HG02623 (cell line): ENCODE measurements around the gene DEPDC7.
"Not testable (repeated sequence)": the region's sequence is repeated elsewhere in the genome, so short reads cannot be mapped to it uniquely, and the experiment has no call there.

Experiments used
- ATAC-seq: cut with Tn5 transposase; IDR thresholded peaks from one replicate; pipeline ENCODE4 v1.9.1; 2021; ENCODE audit warnings: moderate library complexity; ENCODE audit not compliant: unreplicated experiment

DEPDC7 gene

DNA sequence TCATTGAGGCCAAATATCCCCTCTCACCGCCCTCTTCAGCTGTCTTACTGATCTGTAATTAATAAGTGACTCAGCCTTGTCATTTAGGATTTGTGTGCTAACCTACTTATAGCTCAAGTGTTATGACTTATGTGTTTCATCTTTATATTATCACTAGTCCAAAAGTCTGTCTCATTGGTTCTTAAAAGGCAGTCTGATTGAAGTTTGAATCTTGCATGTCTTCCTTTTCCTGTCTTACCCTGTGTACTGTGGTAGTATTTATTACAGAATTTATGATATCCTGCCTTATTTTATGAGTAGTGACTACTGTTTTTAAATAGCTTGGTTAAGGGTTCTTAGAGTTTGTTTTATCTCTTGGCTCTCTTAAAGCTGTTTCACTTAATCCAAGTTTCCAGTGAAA is 6.3 kb downstream of the DEPDC7 start:
- ATAC-seq, result no peak

DNA sequence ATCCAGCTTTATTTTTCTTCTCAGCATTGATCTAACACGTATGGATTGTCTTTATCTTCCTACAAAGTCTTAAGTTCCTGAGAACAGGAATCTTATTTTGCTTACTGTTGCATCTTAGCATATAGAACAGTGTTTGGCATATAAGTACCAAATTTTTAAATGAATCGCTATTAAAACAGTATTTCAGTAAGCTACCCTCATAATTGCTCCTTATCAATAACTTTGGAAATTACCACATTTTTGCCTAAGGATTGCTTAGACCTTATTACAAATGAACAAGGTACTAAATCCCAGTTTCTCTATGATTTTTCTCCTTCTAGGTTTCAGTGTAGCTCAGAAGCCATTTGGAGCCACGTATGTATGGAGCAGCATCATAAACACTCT is 9.7 kb downstream of the DEPDC7 start:
- ATAC-seq, result no peak

DNA sequence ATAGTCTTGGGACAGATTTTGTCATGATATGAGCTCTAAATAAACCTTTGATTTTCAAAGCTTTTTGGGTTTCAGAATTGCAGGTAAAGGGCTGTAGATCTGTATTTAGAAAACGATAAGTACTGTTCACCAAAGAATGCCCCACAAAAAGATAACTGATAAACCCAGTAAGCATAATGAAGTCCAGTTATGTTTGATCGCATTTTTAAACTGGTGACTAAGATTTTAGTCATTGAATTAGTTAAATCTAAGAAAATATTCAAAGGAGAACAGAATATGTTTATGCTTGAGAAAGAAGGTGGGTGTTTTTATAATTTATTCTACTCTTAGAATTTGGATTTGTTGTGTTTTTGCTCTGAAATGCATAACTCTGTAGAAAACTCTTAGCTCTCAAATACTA is 11.6 kb downstream of the DEPDC7 start:
- ATAC-seq, result no peak

DNA sequence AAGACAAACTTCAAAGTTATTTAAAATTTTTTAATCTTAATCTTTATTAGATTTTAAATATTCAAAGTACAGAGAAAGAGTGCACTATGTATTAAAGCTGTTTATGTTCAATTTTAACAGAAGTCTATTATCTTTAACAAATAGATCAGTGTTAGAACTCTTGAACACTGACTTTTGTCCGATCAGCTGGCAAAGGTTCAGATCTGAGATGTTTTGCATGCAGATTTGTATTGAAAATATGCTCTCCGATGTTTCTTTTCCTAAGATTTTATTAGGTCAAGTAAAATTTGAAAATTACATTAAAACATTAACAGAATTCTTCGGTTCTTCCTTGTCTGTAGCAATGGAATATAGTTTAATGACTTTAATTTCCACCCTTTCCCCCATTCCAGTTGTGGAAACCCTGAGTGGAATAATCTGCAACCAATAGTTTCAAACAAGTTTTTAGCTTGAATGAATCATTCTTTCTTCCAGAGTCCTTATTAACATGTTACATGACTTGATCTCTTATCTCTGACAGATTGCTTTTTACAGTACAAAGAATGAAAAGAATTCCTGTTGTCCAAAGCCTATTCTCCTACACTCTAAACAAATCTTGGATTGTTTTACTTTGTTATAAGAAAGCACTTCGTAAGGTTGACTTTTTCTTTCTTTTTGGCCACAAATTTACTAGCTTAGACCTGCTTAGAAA is 12.3 kb downstream of the DEPDC7 start:
- ATAC-seq, result no peak

DNA sequence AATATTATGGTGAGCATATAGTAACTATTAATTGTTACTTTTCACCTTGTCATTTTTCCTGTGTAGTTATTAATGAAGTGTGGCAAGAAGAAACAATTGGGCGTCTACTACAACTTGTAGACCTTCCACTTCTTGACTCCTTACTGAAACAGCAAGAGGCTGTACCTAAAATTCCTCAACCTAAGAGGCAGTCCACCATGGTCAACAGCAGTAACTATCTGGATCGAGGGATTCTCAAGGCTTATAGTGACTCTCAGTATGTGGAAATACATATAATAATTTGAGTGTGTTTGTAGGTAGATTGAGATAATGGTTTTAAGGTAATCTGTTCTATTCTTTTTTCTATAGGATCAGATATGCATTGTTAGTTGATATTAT is 12.8 kb downstream of the DEPDC7 start:
- ATAC-seq, result no peak

DNA sequence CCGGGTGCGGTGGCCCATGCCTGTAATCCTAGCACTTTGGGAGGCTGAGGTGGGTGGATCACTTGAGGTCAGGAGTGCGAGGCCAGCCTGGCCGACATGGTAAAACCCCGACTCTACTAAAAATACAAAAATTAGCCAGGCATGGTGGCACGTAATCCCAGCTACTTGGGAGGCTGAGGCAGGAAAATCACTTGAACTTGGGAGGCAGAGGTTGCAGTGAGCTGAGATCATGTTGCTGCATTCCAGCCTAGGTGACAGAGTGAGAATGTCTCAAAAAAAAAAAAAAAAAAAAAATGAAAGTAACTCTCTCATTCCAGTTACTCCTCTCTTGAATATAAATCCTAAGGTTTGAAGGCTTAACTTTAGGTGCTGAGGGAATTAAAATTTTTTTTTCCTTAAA is 13.5 kb downstream of the DEPDC7 start:
- not testable (repeated sequence) for ATAC-seq

DNA sequence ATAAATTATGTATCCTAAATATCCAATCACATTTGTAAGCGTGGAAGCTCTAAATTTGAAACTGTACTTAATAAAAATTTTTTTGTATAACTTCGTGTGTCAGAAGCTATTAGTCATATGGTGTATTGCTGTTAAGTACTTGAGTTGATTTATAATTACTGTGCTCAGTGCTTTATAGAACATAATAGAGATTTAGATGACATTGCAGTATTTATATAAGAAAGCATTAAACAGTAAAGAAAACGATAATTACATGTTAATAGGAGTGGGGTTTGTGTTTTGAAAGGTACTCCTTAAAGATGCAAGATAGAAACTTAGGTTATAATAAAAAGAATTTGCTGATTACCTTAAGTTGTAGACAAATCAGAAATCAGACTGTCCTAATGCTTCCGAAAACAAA is 17.8 kb downstream of the DEPDC7 start:
- no peak for ATAC-seq

DNA sequence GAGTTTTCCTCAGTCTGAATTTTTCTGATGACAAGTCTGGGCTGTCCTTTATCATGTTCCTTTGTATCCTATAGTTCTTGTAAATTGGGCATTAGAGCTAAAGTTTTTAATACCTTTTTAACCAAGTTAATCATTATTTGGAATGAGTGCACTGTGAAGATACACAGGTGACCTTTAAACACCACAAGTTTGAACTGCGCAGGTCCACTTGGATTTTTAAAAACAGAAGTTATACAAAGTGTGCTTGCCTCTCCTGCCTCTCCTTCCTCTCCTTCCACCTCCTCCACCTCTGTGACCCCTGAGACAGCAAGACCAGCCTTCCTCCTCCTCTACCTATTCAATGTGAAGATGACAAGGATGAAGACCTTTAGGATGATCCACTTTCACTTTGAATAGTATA is 19.3 kb downstream of the DEPDC7 start:
- ATAC-seq, result no peak

DNA sequence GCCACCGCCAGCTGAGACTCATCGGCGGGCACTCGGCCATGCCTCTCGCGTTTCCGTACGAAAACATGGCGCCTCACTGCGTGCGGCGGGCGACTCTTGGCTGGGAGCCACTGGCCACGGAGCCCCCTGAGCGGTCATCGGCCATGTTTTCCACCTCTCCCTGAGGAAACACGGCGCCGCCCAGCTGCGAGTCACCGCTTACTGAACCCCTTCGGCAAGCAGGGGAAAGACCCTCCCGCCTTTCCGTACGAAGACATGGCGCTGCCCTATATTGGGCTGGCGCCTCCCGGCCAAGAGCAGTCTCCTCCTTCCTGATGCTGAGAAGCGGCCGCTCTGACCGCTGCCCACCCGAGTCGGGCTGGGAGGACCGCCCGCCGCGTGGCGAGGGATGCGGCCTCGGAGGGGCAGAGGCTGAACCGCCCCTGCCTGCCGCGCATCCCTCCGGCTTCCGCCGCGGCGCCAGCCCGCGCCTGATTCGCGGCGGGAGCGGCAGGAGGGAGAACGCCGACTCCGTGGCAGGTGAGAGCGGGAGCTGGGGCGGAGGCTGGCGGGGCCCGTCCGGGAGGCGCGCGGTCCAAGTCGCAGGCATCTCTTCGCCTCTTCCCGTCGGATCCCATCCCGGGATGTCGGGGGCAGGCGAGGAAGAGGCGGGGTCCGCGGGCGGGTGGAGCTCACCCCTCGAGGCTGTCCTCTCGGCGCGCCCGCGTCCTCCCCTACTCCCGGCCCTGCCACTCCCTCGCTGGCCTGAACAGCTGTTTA is 23.8 kb downstream of the DEPDC7 start, which contains the start of gene TCP11L1:
TSS of gene TCP11L1 (plus strand) at position 299 of the 759 bp plus-strand sequence. CDS start 4,202 bp downstream, outside the sequence.
- peak; percentile 71 for ATAC-seq

DNA sequence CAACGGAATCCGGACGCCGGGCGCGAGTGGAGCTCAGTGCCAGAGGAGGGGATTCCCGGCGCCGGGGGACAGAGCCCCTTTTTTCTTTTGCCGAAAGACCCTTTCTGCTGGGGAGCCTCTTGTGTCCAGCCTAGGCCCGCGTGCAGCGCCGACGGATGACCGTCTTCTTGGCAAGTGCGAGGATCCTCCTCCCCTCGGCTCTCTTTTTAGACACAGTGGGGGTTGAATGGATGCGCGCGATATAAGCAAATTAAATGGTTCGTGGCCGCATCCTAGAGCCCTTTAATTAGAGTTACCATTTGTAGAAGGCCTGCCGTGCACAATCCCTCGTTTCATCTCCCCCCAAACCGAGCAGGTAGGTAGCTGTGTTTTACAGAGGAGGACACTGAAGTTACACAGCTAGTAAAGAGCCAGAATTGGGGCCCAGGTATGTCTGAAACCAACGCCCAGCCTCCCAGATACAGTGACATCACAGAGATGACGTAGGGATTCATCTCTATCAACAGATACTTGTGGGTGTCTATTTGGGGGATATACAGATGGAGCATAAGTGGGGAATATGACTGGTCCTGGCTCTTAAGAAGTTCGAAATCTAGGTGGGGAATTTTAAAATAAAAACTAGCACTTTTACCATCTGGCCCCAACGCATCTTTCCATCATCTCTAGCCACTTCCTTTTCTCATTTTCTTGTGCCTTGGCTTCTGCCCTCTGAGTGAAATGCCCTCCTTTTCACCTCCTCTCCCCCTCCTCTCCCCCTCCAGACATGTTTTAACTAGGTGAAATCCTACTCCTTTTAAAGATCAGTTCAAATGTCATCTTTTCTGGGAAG is 24.6 kb downstream of the DEPDC7 start:
- peak; percentile 24 for ATAC-seq

DNA sequence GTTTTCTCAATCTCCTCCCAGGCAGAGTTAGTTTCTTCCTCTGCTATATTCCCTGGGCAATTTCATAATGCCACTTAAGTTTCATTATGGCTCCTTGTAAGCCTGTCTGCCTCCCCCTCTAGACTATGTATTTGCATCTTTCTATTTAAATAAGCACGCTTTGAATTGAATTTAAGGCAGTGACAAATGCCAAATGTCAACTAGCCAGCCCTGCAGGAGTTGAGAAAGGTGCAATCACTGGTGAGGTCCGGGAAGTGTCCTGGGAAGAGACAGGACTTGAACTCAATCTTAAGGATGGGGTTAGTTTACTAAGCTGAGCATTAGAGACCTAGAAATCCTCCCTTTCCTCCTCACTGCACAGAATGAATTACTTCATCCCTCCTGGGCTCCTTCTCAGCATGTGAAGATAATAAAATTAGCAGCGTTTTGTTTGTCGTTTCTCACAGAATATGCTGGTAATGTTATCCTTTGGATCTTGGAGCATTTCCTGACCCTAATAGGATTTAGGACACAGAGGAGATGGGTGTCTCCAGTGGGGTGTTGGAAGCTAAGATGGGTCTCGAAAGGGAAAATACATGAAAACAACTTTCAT is 25.3 kb downstream of the DEPDC7 start:
- ATAC-seq, result peak; percentile 17

DNA sequence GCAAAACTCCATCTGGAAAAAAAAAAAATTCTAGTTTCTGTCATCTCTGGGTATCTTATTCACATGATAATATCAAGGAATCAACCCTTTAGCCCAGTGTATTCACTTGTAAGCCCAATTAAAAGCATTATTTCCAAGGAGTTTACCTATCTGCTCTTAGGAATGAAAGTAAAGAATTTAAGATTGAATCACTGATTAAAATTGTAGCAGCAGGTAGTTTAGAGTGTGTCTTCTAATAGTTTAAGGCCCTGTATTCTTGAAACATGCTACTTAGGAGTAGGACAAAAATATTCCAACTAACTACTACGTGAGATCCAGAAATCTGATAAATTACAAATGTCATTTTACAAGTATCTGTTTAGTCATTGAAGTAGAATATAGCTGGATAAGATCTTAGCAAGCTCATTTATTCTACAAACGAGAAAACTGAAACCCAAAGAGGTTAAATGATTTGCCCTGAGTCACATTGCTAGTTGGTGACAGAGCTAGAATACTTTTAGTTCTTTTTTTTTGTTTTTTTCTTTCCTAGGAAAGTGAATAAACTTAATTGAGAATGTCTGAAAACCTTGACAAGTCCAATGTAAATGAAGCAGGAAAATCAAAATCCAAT is 27.6 kb downstream of the DEPDC7 start:
- ATAC-seq, result no peak

DNA sequence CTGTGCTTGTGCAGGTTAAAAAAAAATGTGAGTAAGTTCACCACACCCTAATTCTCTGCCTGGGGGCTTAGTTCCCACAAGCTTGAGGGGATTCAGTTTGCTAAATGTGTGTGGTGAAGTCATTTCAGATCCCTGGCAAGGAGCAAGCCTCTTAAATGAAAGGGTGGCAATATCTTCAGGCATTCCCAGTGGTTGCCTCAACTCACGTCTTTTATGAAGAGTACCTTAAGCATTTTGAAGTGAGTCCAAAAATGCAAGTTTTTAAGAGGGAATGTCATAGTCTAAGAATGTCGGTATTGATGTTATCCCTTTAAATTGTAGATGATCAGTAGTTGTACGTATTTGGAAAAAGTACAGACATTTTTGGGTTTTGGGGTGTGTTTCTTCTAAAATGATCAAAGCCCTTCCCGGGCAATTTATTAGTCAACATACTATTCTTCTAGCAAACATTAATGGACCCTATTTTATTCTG is 28.6 kb downstream of the DEPDC7 start:
- ATAC-seq, result no peak

DNA sequence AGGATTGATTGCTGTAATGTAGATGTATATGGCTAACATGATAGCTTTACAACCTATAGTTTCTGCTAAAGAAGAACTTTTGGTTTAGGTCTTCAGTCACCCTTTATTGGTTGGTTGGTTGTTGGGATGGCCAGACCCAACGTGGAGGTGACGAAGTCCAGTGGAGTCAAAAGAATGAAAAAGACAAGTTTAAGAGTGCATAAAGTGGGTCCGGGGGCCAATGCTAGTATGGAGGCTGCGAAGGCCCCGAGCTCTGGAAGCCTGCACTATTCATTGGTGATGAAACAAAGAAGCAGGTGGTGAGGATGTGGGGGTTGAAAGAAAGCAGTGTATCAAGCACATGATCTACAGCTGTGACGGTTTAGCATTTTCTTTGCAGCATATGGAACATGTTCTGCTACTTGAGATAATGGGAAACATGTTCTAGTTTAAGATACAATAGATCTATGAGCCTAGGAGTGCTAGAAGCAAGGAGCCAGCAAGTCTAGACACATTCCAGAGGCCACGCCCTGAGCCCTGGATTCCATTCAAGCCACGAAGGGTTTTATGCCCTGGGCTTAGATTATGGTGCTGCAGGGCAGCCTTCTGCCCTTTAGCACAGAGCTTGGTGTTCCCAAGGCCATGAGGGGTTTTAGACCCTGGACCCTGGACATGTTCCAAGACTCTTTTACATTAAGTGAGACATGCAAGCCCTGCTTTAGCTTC is 30.0 kb downstream of the DEPDC7 start:
- no peak for ATAC-seq

DNA sequence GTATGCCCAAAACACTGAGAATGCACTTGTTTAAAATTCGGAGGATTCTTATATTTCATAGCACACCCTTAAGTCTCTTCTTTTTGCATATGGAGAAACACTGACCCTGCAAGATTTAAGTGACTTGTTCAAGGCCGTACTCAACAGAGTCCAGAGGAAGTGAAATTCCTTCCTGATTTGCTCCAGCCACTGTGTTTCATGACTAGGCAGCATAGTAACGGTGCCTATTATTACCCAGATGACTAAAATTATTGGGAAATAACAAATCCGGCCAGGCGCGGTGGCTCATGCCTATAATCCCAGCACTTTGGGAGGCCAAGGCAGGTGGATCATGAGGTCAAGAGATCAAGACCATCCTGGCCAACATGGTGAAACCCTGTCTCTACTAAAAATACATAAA is 33.0 kb downstream of the DEPDC7 start:
- not testable (repeated sequence) for ATAC-seq

DNA sequence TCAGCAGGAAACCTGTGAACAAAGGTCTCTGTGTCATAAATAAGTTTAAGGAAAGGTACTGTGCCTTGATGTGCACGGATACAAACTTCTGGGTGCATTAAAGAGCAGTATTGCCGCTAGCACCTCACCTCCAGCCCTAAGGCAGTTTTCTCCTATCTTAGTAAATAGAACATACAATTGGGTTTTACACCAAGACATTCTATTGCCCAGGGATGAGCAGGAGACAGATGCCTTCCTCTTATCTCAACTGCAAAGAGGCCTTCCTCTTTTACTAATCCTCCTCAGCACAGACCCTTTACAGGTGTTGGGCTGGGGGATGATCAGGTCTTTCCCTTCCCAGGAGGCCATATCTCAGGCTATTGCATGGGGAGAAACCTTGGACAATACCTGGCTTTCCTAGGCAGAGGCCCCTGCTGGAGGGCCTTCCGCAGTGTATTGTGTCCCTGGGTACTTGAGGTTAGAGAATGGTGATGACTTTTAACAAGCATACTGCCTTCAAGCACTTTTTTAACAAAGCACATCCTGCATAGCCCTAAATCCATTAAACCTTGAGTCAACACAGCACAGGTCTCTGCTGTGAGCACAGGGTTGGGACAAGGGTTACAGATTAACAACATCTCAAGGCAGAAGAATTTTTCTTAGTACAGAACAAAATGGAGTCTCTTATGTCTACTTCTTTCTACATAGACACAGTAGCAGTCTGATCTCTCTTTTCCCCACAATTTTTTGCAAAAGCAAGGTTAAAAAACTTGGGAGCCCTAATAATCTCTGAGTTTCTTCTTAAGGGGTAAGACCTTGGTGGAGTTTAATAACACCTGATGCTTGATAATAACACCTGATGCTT is 34.1 kb downstream of the DEPDC7 start:
- not testable (repeated sequence) for ATAC-seq

DNA sequence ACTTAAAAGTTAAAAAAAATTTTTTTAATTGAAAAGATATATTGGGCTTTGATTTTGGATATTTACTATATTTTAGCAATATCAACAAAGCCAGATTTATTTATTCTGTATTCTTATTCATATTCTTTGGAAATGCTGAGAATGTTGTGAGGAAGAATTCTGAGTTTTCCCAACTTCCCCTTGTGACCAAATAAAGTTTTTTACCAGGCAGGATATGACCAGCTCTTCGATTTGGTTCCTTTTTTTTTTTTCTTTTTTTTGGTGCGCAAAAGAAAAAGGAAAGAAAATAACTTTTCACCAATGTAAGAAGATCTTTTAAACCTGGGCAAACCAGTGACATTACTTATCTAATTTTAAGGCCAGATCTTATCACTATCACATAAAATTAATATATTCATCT is 36.6 kb downstream of the DEPDC7 start:
- no peak for ATAC-seq

DNA sequence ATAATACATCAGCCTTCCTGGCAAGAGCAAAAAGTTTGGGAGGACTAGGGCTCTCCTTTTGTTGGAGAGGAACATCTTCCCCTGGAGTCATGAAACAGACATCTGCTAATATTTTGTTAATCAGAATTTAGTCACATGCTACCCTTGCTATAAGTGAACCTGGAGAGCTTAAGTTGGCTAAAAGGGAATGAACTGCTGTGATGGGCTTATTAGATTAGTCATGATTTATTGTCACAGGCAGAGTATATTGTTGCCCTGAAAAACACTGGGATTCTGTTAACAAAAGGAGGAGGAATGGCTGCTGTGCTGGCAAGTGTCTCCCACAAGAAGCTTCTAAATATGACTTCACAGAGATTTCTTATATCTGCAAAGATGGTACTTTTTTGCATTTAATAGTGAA is 39.7 kb downstream of the DEPDC7 start:
- ATAC-seq, result no peak

DNA sequence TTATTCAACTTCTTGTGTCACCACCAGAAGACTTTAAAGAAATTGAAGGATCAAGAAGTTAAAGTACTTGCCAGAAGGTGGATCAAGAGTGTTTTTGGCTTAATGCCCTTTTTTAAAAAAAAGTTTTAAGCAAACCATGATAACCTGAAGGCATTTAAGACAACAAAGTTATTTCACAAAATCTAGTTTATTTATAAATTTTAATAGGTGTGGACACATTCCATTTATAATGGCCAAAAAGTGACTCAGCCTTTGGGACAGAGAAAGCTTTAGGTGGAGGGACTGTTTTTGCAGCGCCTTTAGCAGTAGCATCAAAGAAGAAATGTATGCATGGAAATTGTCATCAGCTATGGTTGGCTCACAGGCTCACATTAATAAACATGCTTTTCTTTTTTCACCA is 41.6 kb downstream of the DEPDC7 start:
- ATAC-seq, result no peak
